ENCODE data around the gene SMAD4. TPM values are rescaled to one million over a fixed set of nuclear protein-coding genes. Genes with fewer than 3 reads are reported as not detected.

The SMAD4 gene
- total RNA-seq, 1 experiment from 2014 or later, result 172 TPM

GRCh38 chr18:51121597-51121857 is 91.5 kb downstream of the SMAD4 start:
- no peak overlapping the region for H2BK5ac ChIP-seq (ENCODE audit: insufficient read length, low read length)
- no peak for DNase-seq
- no peak overlapping the region for H2BK20ac ChIP-seq (ENCODE audit: low read depth, low read length, poor library complexity, severe bottlenecking)
- no peak overlapping the region for H2BK15ac ChIP-seq (ENCODE audit: low read depth, low read length)
- no peak for TF ChIP-seq CTCF (conservative IDR thresholded peaks at IDR 0.05)
- WGBS (ENCODE audit: extremely low coverage, insufficient read length, low lambda C conversion rate), result no CpG with 5 or more reads among the region's 4 CpGs
- H3K27me3 ChIP-seq (ENCODE audit: insufficient read depth, low read length), result no peaks in the 10 kb centered on the region
- H3K56ac ChIP-seq (ENCODE audit: insufficient read length, low read depth, low read length), result no peak overlapping the region
- no peak overlapping the region for H4K8ac ChIP-seq (replicated peaks; ENCODE audit: insufficient read length, low read depth, low read length)
- no peaks in the 10 kb centered on the region for H3K79me2 ChIP-seq (ENCODE audit: insufficient read depth, low read length)
- H4K5ac ChIP-seq (ENCODE audit: insufficient read length, low read depth, low read length), result no peak overlapping the region
- H3K27me3 Mint-ChIP-seq (ENCODE audit: low read depth), result peaks cover 1% of the 10 kb centered on the region; the same call in 1 of the 2 replicates
- peaks cover 17 to 36% (median 26%) of the 10 kb centered on the region in 3 experiments for H3K36me3 Mint-ChIP-seq (ENCODE audit: insufficient read depth in 1 of 3, low read depth in 3 of 3)
- peaks cover 15 to 18% of the 10 kb centered on the region in 2 experiments for H3K4me1 Mint-ChIP-seq
- no peak overlapping the region for H3K18ac ChIP-seq (ENCODE audit: insufficient read length, low read depth, low read length)
- H3K9ac ChIP-seq (ENCODE audit: extremely low read depth, insufficient read length, low read length), result no peak overlapping the region
- H3K14ac ChIP-seq (ENCODE audit: insufficient read depth, low read length), result no peak overlapping the region
- no peaks in the 10 kb centered on the region for H3K23me2 ChIP-seq (ENCODE audit: insufficient read length, low read depth, low read length, poor library complexity, severe bottlenecking)
- peaks cover 25 to 38% of the 10 kb centered on the region in 2 experiments for H3K9me3 Mint-ChIP-seq
- H3K4me1 ChIP-seq (ENCODE audit: insufficient read depth, low read length), result no peaks in the 10 kb centered on the region; the same call in 1 of the 2 replicates
- H3K4me2 ChIP-seq (ENCODE audit: insufficient read depth, insufficient read length, low read length), result no peak overlapping the region
- no peak overlapping the region for H2AFZ ChIP-seq (ENCODE audit: low read length)
- no peak overlapping the region for H3T11ph ChIP-seq (ENCODE audit: low read length)
- no peak overlapping the region for H2BK12ac ChIP-seq (ENCODE audit: insufficient read length, low read depth, low read length)
- no peak overlapping the region for H2AK5ac ChIP-seq (ENCODE audit: insufficient read length, low read length)
- H3K4ac ChIP-seq (ENCODE audit: low read depth, low read length), result no peak overlapping the region
- no peak overlapping the region for H3K27ac ChIP-seq (ENCODE audit: insufficient read length, low read depth, low read length)
- no peak overlapping the region for H3K27ac Mint-ChIP-seq
- H3K79me1 ChIP-seq (ENCODE audit: insufficient read depth, low read depth, low read length, poor library complexity, severe bottlenecking), result no peaks in the 10 kb centered on the region
- H3K23ac ChIP-seq (ENCODE audit: insufficient read length, low read depth, low read length), result no peak overlapping the region
- H3K4me3 Mint-ChIP-seq, result no peak overlapping the region
- H4K91ac ChIP-seq (ENCODE audit: insufficient read length, low read depth, low read length), result no peak overlapping the region
- no peak overlapping the region for H2BK120ac ChIP-seq (ENCODE audit: low read depth, low read length, poor library complexity, severe bottlenecking)
- no peaks in the 10 kb centered on the region for H3K9me3 ChIP-seq (ENCODE audit: control insufficient read depth, low read depth, low read length)
- H4K20me1 ChIP-seq (ENCODE audit: control insufficient read depth, insufficient read depth, insufficient read length), result no peaks in the 10 kb centered on the region

All from H9 (cell line).